Uterus (tissue), 2 donors: ENCODE data around the gene SPATA20.

Experiments
- CTCF ChIP-seq, 4 experiments: fragments of 200-600 bp in 2 of 4; fragments of 450-650 bp in 2 of 4; sonication (generic) in 2 of 4; IDR thresholded peaks; one replicate each; pipeline ENCODE4 v1.5.1; 2016 to 2019; ENCODE audit warnings: antibody characterized with exemption in 4 of 4, mild to moderate bottlenecking in 2 of 4, moderate library complexity in 1 of 4
- POLR2A ChIP-seq, 2 donors: fragments of 450-650 bp; IDR thresholded peaks; one replicate each; pipeline ENCODE4 v1.6.1; 2016; ENCODE audit warnings: antibody characterized with exemption in 2 of 2, mild to moderate bottlenecking in 1 of 2, moderate library complexity in 1 of 2

GRCh38 chr17:50575581-50576210 is 28.7 kb downstream of the SPATA20 start:
- TF ChIP-seq CTCF (IDR thresholded peaks at IDR 0.05) (no peak), POLR2A (IDR thresholded peaks at IDR 0.05) (no peak)
